Measurements from ENCODE around the gene FOXC1. TPM values are rescaled to one million over a fixed set of nuclear protein-coding genes. Genes with fewer than 3 reads are reported as not detected.

FOXC1 gene
- total RNA-seq, 1 experiment from 2014 or later, result not detected

- Histone ChIP-seq H2BK12ac (ENCODE audit: insufficient read length, low read depth, low read length) (no peak overlapping the region), H3K4me2 (ENCODE audit: insufficient read depth, insufficient read length, low read length) (no peak overlapping the region), H3K4me1 (ENCODE audit: insufficient read depth, low read length) (no peaks in the 10 kb centered on the region), H3K23ac (ENCODE audit: insufficient read length, low read depth, low read length) (no peak overlapping the region), H4K20me1 (ENCODE audit: control insufficient read depth, insufficient read depth, insufficient read length) (no peaks in the 10 kb centered on the region), H3K9me3 (ENCODE audit: control insufficient read depth, low read depth, low read length) (no peaks in the 10 kb centered on the region), H4K8ac (replicated peaks; ENCODE audit: insufficient read length, low read depth, low read length) (no peak overlapping the region), H3K27me3 (ENCODE audit: insufficient read depth, low read length) (no peaks in the 10 kb centered on the region), H2BK5ac (ENCODE audit: insufficient read length, low read length) (no peak overlapping the region), H2BK120ac (ENCODE audit: low read depth, low read length, poor library complexity, severe bottlenecking) (no peak overlapping the region), H3K79me2 (ENCODE audit: insufficient read depth, low read length) (no peaks in the 10 kb centered on the region), H3K18ac (ENCODE audit: insufficient read length, low read depth, low read length) (no peak overlapping the region), H3K79me1 (ENCODE audit: insufficient read depth, low read depth, low read length, poor library complexity, severe bottlenecking) (no peaks in the 10 kb centered on the region), H3K23me2 (ENCODE audit: insufficient read length, low read depth, low read length, poor library complexity, severe bottlenecking) (no peaks in the 10 kb centered on the region), H2BK20ac (ENCODE audit: low read depth, low read length, poor library complexity, severe bottlenecking) (no peak overlapping the region), H4K5ac (ENCODE audit: insufficient read length, low read depth, low read length) (no peak overlapping the region), H4K91ac (ENCODE audit: insufficient read length, low read depth, low read length) (no peak overlapping the region), H2AK5ac (ENCODE audit: insufficient read length, low read length) (no peak overlapping the region), H3K4ac (ENCODE audit: low read depth, low read length) (no peak overlapping the region), H3K14ac (ENCODE audit: insufficient read depth, low read length) (no peak overlapping the region), H3K9ac (ENCODE audit: extremely low read depth, insufficient read length, low read length) (no peak overlapping the region), H3K56ac (ENCODE audit: insufficient read length, low read depth, low read length) (no peak overlapping the region), H2BK15ac (ENCODE audit: low read depth, low read length) (no peak overlapping the region), H3K27ac (ENCODE audit: insufficient read length, low read depth, low read length) (no peak overlapping the region), H2AFZ (ENCODE audit: low read length) (no peak overlapping the region), H3T11ph (ENCODE audit: low read length) (no peak overlapping the region)
- TF ChIP-seq CTCF (conservative IDR thresholded peaks at IDR 0.05), result no peak
- no peak overlapping the region for H3K4me3 Mint-ChIP-seq
- peaks cover 15% of the 10 kb centered on the region for H3K27me3 Mint-ChIP-seq (ENCODE audit: low read depth)
- no peak for DNase-seq
- peaks cover 8 to 9% of the 10 kb centered on the region in 2 experiments for H3K4me1 Mint-ChIP-seq
- H3K36me3 Mint-ChIP-seq (ENCODE audit: insufficient read depth in 1 of 3, low read depth in 3 of 3), result no peaks in the 10 kb centered on the region
- no CpG with 5 or more reads among the region's 9 CpGs for WGBS (ENCODE audit: extremely low coverage, insufficient read length, low lambda C conversion rate)
- no peak overlapping the region for H3K27ac Mint-ChIP-seq
- H3K9me3 Mint-ChIP-seq, result no peaks in the 10 kb centered on the region
Measured at GRCh38 chr6:1580585-1580984, 29.1 kb upstream of the FOXC1 start.

Data from H9 (cell line).